Stimulated activated CD8-positive, alpha-beta memory T cell treated with anti-CD3 and anti-CD28 coated beads, Interleukin-12 subunit alpha, Interleukin-12 subunit beta, amount 100 ng/mL, for 1 hour (primary cell): ENCODE measurements around the gene NME2.
"Not testable (repeated sequence)": the region's sequence is repeated elsewhere in the genome, so short reads cannot be mapped to it uniquely, and the experiment has no call there.

Experiments
- DNase-seq: peaks from one replicate; pipeline ENCODE4 v3.0.0-alpha.2; 2020; ENCODE audit warnings: low read depth

The NME2 gene

GRCh38 chr17:51166198-51166986, at the start of gene NME2:
Gene NME2, plus strand, starts transcription at chr17:51166411. Its CDS starts 420 bp downstream, at chr17:51166831.
- peak; percentile 27 for DNase-seq

- DNase-seq: no peak
These were observed 47.6 kb upstream of the NME2 start for GRCh38 chr17:51118330-51119195.

GRCh38 chr17:51119415-51120356, 46.5 kb upstream of the NME2 start:
- DNase-seq: peak; percentile 27

GRCh38 chr17:51120357-51120738, 45.9 kb upstream of the NME2 start:
- peak; percentile 28 for DNase-seq

- DNase-seq: peak; percentile 83
These were observed 45.2 kb upstream of the NME2 start, which contains the start of gene SPAG9 for GRCh38 chr17:51120739-51121619. Gene SPAG9, minus strand, starts transcription at chr17:51120868. Its CDS starts 212 bp downstream, at chr17:51120656.

GRCh38 chr17:51121620-51122472, 44.4 kb upstream of the NME2 start:
- peak; percentile 76 for DNase-seq

GRCh38 chr17:51122473-51123115, 43.6 kb upstream of the NME2 start:
- DNase-seq: not testable (repeated sequence)

GRCh38 chr17:51124640-51125503, 41.3 kb upstream of the NME2 start:
- no peak for DNase-seq

- DNase-seq: no peak
These were observed 38.1 kb upstream of the NME2 start for GRCh38 chr17:51128076-51128475.

GRCh38 chr17:51132964-51133319, 33.3 kb upstream of the NME2 start:
- DNase-seq: no peak

- no peak for DNase-seq
These were observed 32.8 kb upstream of the NME2 start for GRCh38 chr17:51133365-51133764.

GRCh38 chr17:51135956-51136355, 30.3 kb upstream of the NME2 start:
- no peak for DNase-seq

- DNase-seq: no peak
These were observed 23.6 kb upstream of the NME2 start for GRCh38 chr17:51142597-51142996.

GRCh38 chr17:51144266-51145022, 21.8 kb upstream of the NME2 start:
- DNase-seq: no peak

GRCh38 chr17:51147650-51148049, 18.6 kb upstream of the NME2 start:
- no peak for DNase-seq

- DNase-seq: no peak
These were observed 17.0 kb upstream of the NME2 start for GRCh38 chr17:51149163-51149562.

GRCh38 chr17:51150932-51151331, 15.3 kb upstream of the NME2 start:
- DNase-seq: no peak

- no peak for DNase-seq
These were observed 13.4 kb upstream of the NME2 start for GRCh38 chr17:51152766-51153209.
